WERI-Rb-1 (cell line): ENCODE data around the gene ARPC5L.
"Not testable (repeated sequence)": the region's sequence is repeated elsewhere in the genome, so short reads cannot be mapped to it uniquely, and the experiment has no call there.

Source experiments
- DNase-seq: peaks from one replicate; pipeline ENCODE4 v3.0.0-alpha.2; 2020
- H3K27ac ChIP-seq: fragments of 250-450 bp; sonication (Bioruptor Pico); 2 replicates; pipeline ENCODE4 v1.5.1; 2020; ENCODE audit warnings: mild to moderate bottlenecking, moderate library complexity
- H3K27me3 ChIP-seq: fragments of 250-450 bp; sonication (Bioruptor Pico); 2 replicates; pipeline ENCODE4 v1.5.1; 2021; ENCODE audit warnings: mild to moderate bottlenecking, low read depth, moderate library complexity; ENCODE audit not compliant: insufficient read depth, severe bottlenecking
- H3K36me3 ChIP-seq: fragments of 250-450 bp; sonication (Bioruptor Pico); 2 replicates; pipeline ENCODE4 v1.5.1; 2020; ENCODE audit warnings: mild to moderate bottlenecking, moderate library complexity
- H3K4me3 ChIP-seq: 2 replicates; pipeline ENCODE4 v1.5.1; 2011; ENCODE audit warnings: low read depth, mild to moderate bottlenecking, control low read depth, low read length
- H3K9me3 ChIP-seq: fragments of 250-450 bp; sonication (Bioruptor Pico); 2 replicates; pipeline ENCODE4 v1.5.1; 2021; ENCODE audit warnings: mild to moderate bottlenecking, moderate library complexity; ENCODE audit not compliant: severe bottlenecking
- CTCF ChIP-seq: IDR thresholded peaks from 2 replicates; pipeline ENCODE4 v1.5.1; 2011; ENCODE audit warnings: low read depth, mild to moderate bottlenecking, control low read depth, inconsistent platforms, low read length

ARPC5L gene

GRCh38 chr9:124830593-124830992 lies 31.3 kb upstream of the ARPC5L start:
- Histone ChIP-seq H3K4me3 (no peak overlapping the region), H3K27ac (no peak overlapping the region), H3K27me3 (no peaks in the 10 kb centered on the region), H3K9me3 (peaks cover 15% of the 10 kb centered on the region), H3K36me3 (no peaks in the 10 kb centered on the region)
- TF ChIP-seq CTCF = no peak
- DNase-seq = no peak

GRCh38 chr9:124831642-124832364 lies 30.1 kb upstream of the ARPC5L start:
- Histone ChIP-seq H3K9me3 (peaks cover 8% of the 10 kb centered on the region), H3K27ac (no peak overlapping the region), H3K27me3 (no peaks in the 10 kb centered on the region), H3K36me3 (no peaks in the 10 kb centered on the region), H3K4me3 (no peak overlapping the region)
- DNase-seq = no peak
- TF ChIP-seq CTCF = no peak

GRCh38 chr9:124834591-124834990 lies 27.3 kb upstream of the ARPC5L start:
- Histone ChIP-seq H3K4me3 (no peak overlapping the region), H3K36me3 (no peaks in the 10 kb centered on the region), H3K27ac (no peak overlapping the region), H3K9me3 (no peaks in the 10 kb centered on the region), H3K27me3 (no peaks in the 10 kb centered on the region)
- TF ChIP-seq CTCF = no peak
- DNase-seq = no peak

- Histone ChIP-seq H3K27me3 (no peaks in the 10 kb centered on the region), H3K36me3 (no peaks in the 10 kb centered on the region), H3K9me3 (no peaks in the 10 kb centered on the region), H3K27ac (no peak overlapping the region), H3K4me3 (no peak overlapping the region)
- no peak for DNase-seq
- TF ChIP-seq CTCF = no peak
Measured at GRCh38 chr9:124835026-124835557, 26.8 kb upstream of the ARPC5L start.

GRCh38 chr9:124838132-124838531 lies 23.8 kb upstream of the ARPC5L start:
- DNase-seq, H3K27me3 ChIP-seq, H3K27ac ChIP-seq, H3K36me3 ChIP-seq, H3K9me3 ChIP-seq, H3K4me3 ChIP-seq: not testable (repeated sequence)

GRCh38 chr9:124838567-124839275 lies 23.2 kb upstream of the ARPC5L start:
- not testable (repeated sequence) for H3K9me3 ChIP-seq, H3K36me3 ChIP-seq

More at GRCh38 chr9:124838567-124839275, 23.2 kb upstream of the ARPC5L start:
- DNase-seq, H3K27me3 ChIP-seq, H3K4me3 ChIP-seq, H3K27ac ChIP-seq: not testable (repeated sequence)
